Measurements from ENCODE around the gene EVX2.

The EVX2 gene

GRCh38 chr2:176110415-176111308 is 26.9 kb upstream of the EVX2 start:
- Histone ChIP-seq H3K27me3 (ENCODE audit: control insufficient read depth, insufficient read depth, low read length) (peaks cover 94% of the 10 kb centered on the region), H3K9me3 (ENCODE audit: control insufficient read depth, insufficient read depth, low read length) (no peaks in the 10 kb centered on the region), H3K9ac (ENCODE audit: low read depth, low read length) (no peak overlapping the region), H3K4me1 (ENCODE audit: control insufficient read depth, insufficient read depth, low read length) (peaks cover 2% of the 10 kb centered on the region), H3K36me3 (ENCODE audit: control insufficient read depth, insufficient read depth, low read length) (no peaks in the 10 kb centered on the region), H3K4me3 (ENCODE audit: low read depth, low read length) (peak overlapping the region; percentile 5)

DNA sequence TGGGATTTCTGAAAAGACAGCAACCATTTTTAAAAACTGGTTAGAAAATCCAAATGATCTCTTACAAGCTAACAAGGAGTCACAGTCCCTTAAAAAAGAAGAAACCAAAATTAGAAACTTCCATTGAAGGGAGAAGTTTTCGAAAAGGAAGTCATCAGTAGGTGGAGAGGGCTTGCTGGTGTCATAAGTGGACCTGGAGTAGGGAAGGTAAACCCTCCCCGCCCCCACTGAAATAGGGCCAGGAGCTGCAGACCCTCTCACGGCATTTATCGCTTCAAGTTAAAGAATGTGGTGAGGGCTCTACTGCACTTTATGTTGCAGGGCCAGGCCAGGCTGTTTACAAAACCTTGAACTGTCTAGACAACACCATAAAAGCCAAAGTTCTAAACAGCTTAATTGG is 26.2 kb upstream of the EVX2 start:
- Histone ChIP-seq H3K27me3 (ENCODE audit: control insufficient read depth, insufficient read depth, low read length) (peaks cover 94% of the 10 kb centered on the region), H3K9me3 (ENCODE audit: control insufficient read depth, insufficient read depth, low read length) (no peaks in the 10 kb centered on the region), H3K4me1 (ENCODE audit: control insufficient read depth, insufficient read depth, low read length) (peaks cover 2% of the 10 kb centered on the region)

DNA sequence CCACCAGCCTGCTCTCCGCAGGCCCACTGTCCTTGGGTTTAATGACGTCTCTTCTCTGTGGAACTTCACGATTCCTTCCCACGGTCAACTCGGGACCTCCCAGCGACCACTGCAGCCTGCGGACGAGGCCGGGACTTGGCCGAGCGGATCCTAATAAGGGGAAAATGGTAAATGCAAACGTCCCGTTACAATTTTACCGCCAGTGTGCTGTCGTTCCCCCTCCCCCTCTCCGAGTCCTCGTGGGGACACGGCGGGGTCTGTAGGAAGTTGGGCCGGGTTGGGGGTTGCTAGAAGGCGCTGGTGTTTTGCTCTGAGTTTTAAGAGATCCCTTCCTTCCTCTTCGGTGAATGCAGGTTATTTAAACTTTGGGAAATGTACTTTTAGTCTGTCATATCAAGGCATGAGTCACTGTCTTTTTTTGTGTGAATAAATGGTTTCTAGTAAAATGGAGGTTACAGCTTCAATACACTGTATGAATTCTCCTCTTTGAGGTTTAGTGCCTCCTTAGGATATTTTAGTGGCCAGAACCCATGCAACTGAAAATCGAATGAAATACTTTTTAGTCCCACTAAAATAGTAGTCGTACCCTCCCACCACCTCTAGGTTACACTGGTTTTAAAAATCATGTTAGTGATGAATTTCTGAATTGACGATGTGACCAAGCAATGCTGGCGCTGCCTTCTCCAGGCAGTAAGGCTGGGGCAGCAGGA is 25.6 kb upstream of the EVX2 start:
- Histone ChIP-seq H3K36me3 (ENCODE audit: control insufficient read depth, insufficient read depth, low read length) (no peaks in the 10 kb centered on the region), H3K27me3 (ENCODE audit: control insufficient read depth, insufficient read depth, low read length) (peaks cover 94% of the 10 kb centered on the region), H3K9ac (ENCODE audit: low read depth, low read length) (no peak overlapping the region), H3K9me3 (ENCODE audit: control insufficient read depth, insufficient read depth, low read length) (no peaks in the 10 kb centered on the region), H3K4me3 (ENCODE audit: low read depth, low read length) (no peak overlapping the region), H3K4me1 (ENCODE audit: control insufficient read depth, insufficient read depth, low read length) (peaks cover 2% of the 10 kb centered on the region)

More for the DNA sequence above, 26.2 kb upstream of the EVX2 start:
- H3K36me3 ChIP-seq (ENCODE audit: control insufficient read depth, insufficient read depth, low read length), result no peaks in the 10 kb centered on the region
- H3K9ac ChIP-seq (ENCODE audit: low read depth, low read length), result no peak overlapping the region
- H3K4me3 ChIP-seq (ENCODE audit: low read depth, low read length), result peak overlapping the region; percentile 5

GRCh38 chr2:176107731-176108181 is 24.0 kb upstream of the EVX2 start:
- no peaks in the 10 kb centered on the region for H3K36me3 ChIP-seq (ENCODE audit: control insufficient read depth, insufficient read depth, low read length)
- no peak overlapping the region for H3K4me3 ChIP-seq (ENCODE audit: low read depth, low read length)
- peaks cover 94% of the 10 kb centered on the region for H3K27me3 ChIP-seq (ENCODE audit: control insufficient read depth, insufficient read depth, low read length)
- H3K9me3 ChIP-seq (ENCODE audit: control insufficient read depth, insufficient read depth, low read length), result no peaks in the 10 kb centered on the region
- H3K9ac ChIP-seq (ENCODE audit: low read depth, low read length), result no peak overlapping the region
- H3K4me1 ChIP-seq (ENCODE audit: control insufficient read depth, insufficient read depth, low read length), result peaks cover 2% of the 10 kb centered on the region

- peak within 1 kb of the TSS; percentile 30 for H3K4me3 ChIP-seq (ENCODE audit: low read depth, low read length)
- H3K36me3 ChIP-seq (ENCODE audit: control insufficient read depth, insufficient read depth, low read length), result no peaks in the 10 kb centered on the region
- H3K27me3 ChIP-seq (ENCODE audit: control insufficient read depth, insufficient read depth, low read length), result peaks cover 94% of the 10 kb centered on the region
- H3K9me3 ChIP-seq (ENCODE audit: control insufficient read depth, insufficient read depth, low read length), result no peaks in the 10 kb centered on the region
- peaks cover 2% of the 10 kb centered on the region for H3K4me1 ChIP-seq (ENCODE audit: control insufficient read depth, insufficient read depth, low read length)
- no peak within 1 kb of the TSS for H3K9ac ChIP-seq (ENCODE audit: low read depth, low read length)
These were observed 23.1 kb upstream of the EVX2 start, which contains the start of gene HOXD11 for GRCh38 chr2:176106581-176107539. HOXD11 (plus strand) TSS chr2:176107280; CDS start chr2:176107356, 76 bp downstream.

GRCh38 chr2:176105730-176106580 is 22.2 kb upstream of the EVX2 start:
- H3K4me1 ChIP-seq (ENCODE audit: control insufficient read depth, insufficient read depth, low read length), result no peaks in the 10 kb centered on the region
- no peak overlapping the region for H3K9ac ChIP-seq (ENCODE audit: low read depth, low read length)
- H3K4me3 ChIP-seq (ENCODE audit: low read depth, low read length), result peak overlapping the region; percentile 30
- H3K27me3 ChIP-seq (ENCODE audit: control insufficient read depth, insufficient read depth, low read length), result peaks cover 94% of the 10 kb centered on the region
- no peaks in the 10 kb centered on the region for H3K9me3 ChIP-seq (ENCODE audit: control insufficient read depth, insufficient read depth, low read length)
- H3K36me3 ChIP-seq (ENCODE audit: control insufficient read depth, insufficient read depth, low read length), result no peaks in the 10 kb centered on the region

DNA sequence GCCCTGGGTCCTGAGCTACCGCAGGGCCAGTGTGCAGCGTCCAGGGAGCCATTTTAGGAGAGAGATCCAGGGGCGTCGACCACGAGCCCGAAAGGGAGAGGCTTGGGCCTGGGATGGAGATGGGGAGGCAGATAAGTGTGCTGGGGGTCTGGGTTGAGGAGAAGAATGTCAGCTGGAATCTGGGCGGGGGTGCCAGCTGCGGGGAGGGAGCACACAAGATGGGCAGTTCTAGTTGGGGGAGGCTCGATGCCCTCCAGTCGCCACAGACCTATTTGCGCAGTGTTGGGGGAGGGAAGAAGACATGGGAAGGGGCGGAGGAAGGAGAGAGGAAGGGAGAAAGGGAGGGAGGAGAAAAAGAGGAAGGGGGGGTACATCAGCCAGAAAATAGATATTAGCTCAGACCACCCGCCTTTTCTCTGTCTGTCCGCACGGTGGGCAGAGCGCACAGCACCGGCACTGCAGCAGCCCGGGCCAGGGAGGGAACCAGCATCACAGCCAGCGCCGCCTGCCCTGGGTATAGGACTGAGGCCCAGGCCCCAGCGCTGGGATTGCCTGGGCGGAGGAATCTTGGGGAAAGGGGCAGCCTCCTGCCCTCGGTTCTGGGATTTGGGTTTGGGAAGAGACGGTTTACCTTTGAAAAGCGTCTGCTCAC is 21.4 kb upstream of the EVX2 start:
- Histone ChIP-seq H3K36me3 (ENCODE audit: control insufficient read depth, insufficient read depth, low read length) (no peaks in the 10 kb centered on the region), H3K4me1 (ENCODE audit: control insufficient read depth, insufficient read depth, low read length) (no peaks in the 10 kb centered on the region), H3K9me3 (ENCODE audit: control insufficient read depth, insufficient read depth, low read length) (no peaks in the 10 kb centered on the region), H3K9ac (ENCODE audit: low read depth, low read length) (no peak overlapping the region), H3K27me3 (ENCODE audit: control insufficient read depth, insufficient read depth, low read length) (peaks cover 94% of the 10 kb centered on the region), H3K4me3 (ENCODE audit: low read depth, low read length) (peak overlapping the region; percentile 30)

- Histone ChIP-seq H3K27me3 (ENCODE audit: control insufficient read depth, insufficient read depth, low read length) (peaks cover 94% of the 10 kb centered on the region), H3K9me3 (ENCODE audit: control insufficient read depth, insufficient read depth, low read length) (no peaks in the 10 kb centered on the region), H3K4me1 (ENCODE audit: control insufficient read depth, insufficient read depth, low read length) (no peaks in the 10 kb centered on the region), H3K9ac (ENCODE audit: low read depth, low read length) (no peak overlapping the region), H3K36me3 (ENCODE audit: control insufficient read depth, insufficient read depth, low read length) (no peaks in the 10 kb centered on the region), H3K4me3 (ENCODE audit: low read depth, low read length) (peak overlapping the region; percentile 30)
These were observed 20.7 kb upstream of the EVX2 start for GRCh38 chr2:176104316-176105077.

DNA sequence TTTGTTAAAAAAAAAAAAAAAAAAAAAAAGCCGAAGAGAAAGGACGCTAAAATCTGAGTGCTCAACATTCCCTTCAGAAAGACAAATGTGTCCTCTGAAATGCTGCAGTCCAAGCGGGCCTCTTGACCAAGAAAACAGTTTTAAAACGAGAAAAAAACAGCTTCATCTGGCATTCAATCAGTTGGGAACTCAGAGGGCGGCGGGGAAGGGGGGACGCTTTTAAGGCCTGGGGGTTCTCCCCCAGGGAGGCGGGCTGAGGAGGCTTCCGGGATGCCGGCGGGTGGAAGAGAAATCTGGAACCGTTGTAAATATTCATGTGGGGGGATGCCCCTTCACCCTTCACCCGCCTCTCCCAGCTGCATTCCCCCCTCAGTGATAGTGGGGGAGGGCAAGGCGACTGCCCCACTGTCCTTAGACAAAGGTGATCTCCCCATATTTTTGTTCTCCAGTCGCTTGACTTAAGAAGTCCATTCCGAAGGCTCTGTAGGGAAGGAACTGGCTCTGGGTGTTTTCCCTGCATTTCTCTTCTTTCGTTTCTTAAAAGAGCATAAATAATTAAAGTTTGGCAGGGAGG is 20.1 kb upstream of the EVX2 start:
- Histone ChIP-seq H3K9ac (ENCODE audit: low read depth, low read length) (no peak overlapping the region), H3K27me3 (ENCODE audit: control insufficient read depth, insufficient read depth, low read length) (peaks cover 94% of the 10 kb centered on the region), H3K9me3 (ENCODE audit: control insufficient read depth, insufficient read depth, low read length) (no peaks in the 10 kb centered on the region), H3K36me3 (ENCODE audit: control insufficient read depth, insufficient read depth, low read length) (no peaks in the 10 kb centered on the region), H3K4me1 (ENCODE audit: control insufficient read depth, insufficient read depth, low read length) (no peaks in the 10 kb centered on the region), H3K4me3 (ENCODE audit: low read depth, low read length) (peak overlapping the region; percentile 30)

Measured in iPS-15b (cell line).